H9 (cell line): ENCODE data around the gene TMEM41B. TPM values are rescaled to one million over a fixed set of nuclear protein-coding genes. Genes with fewer than 3 reads are reported as not detected.

Experiments used
- DNase-seq: peaks from one replicate; pipeline ENCODE4 v3.0.0-alpha.2; 2017
- H2AFZ ChIP-seq: one replicate; pipeline ENCODE4 v1.6.1; 2013; ENCODE audit warnings: mild to moderate bottlenecking, low read length, control low read depth, moderate library complexity
- H2AK5ac ChIP-seq: 2 replicates; pipeline ENCODE4 v1.6.1; 2013; ENCODE audit warnings: low read length, control low read depth, mixed read lengths; ENCODE audit not compliant: insufficient read length
- H2BK120ac ChIP-seq: one replicate; pipeline ENCODE4 v1.6.1; 2013; ENCODE audit warnings: low read depth, mild to moderate bottlenecking, low read length, control low read depth, inconsistent platforms; ENCODE audit not compliant: poor library complexity, severe bottlenecking
- H2BK12ac ChIP-seq: 2 replicates; pipeline ENCODE4 v1.6.1; 2013; ENCODE audit warnings: low read length, control low read depth, mixed read lengths, low read depth; ENCODE audit not compliant: insufficient read length
- H2BK15ac ChIP-seq: 2 replicates; pipeline ENCODE4 v1.6.1; 2013; ENCODE audit warnings: low read depth, low read length, control low read depth
- H2BK20ac ChIP-seq: one replicate; pipeline ENCODE4 v1.6.1; 2013; ENCODE audit warnings: low read depth, mild to moderate bottlenecking, low read length, control low read depth, inconsistent platforms; ENCODE audit not compliant: poor library complexity, severe bottlenecking
- H2BK5ac ChIP-seq: 2 replicates; pipeline ENCODE4 v1.6.1; 2013; ENCODE audit warnings: low read length, control low read depth, mixed read lengths; ENCODE audit not compliant: insufficient read length
- H3K14ac ChIP-seq: 2 replicates; pipeline ENCODE4 v1.6.1; 2013; ENCODE audit warnings: low read length, control low read depth; ENCODE audit not compliant: insufficient read depth
- H3K18ac ChIP-seq: 2 replicates; pipeline ENCODE4 v1.6.1; 2013; ENCODE audit warnings: low read depth, mild to moderate bottlenecking, mixed read lengths, low read length, control low read depth; ENCODE audit not compliant: insufficient read length
- H3K23ac ChIP-seq: 2 replicates; pipeline ENCODE4 v1.6.1; 2013; ENCODE audit warnings: low read length, control low read depth, mixed read lengths, low read depth; ENCODE audit not compliant: insufficient read length
- H3K23me2 ChIP-seq: 2 replicates; pipeline ENCODE4 v1.6.1; 2013; ENCODE audit warnings: low read depth, mild to moderate bottlenecking, mixed read lengths, low read length, control low read depth; ENCODE audit not compliant: insufficient read length, poor library complexity, severe bottlenecking
- H3K27ac ChIP-seq: 2 replicates; pipeline ENCODE4 v1.5.1; 2013; ENCODE audit warnings: low read length, control low read depth, mixed read lengths, low read depth; ENCODE audit not compliant: insufficient read length
- H3K27me3 ChIP-seq: 2 replicates; pipeline ENCODE4 v1.6.1; 2013; ENCODE audit warnings: low read length, control low read depth, inconsistent platforms; ENCODE audit not compliant: insufficient read depth
- H3K4ac ChIP-seq: 2 replicates; pipeline ENCODE4 v1.6.1; 2013; ENCODE audit warnings: low read depth, mild to moderate bottlenecking, control low read depth, inconsistent platforms, low read length, moderate library complexity
- H3K4me1 ChIP-seq: 2 replicates; pipeline ENCODE4 v1.6.1; 2013; ENCODE audit warnings: low read length, control low read depth, inconsistent platforms; ENCODE audit not compliant: insufficient read depth
- H3K4me2 ChIP-seq: 2 replicates; pipeline ENCODE4 v1.6.1; 2013; ENCODE audit warnings: low read length, control low read depth, mixed read lengths; ENCODE audit not compliant: insufficient read length, insufficient read depth
- H3K56ac ChIP-seq: 2 replicates; pipeline ENCODE4 v1.6.1; 2013; ENCODE audit warnings: low read depth, mild to moderate bottlenecking, mixed read lengths, low read length, control low read depth; ENCODE audit not compliant: insufficient read length
- H3K79me1 ChIP-seq: 2 replicates; pipeline ENCODE4 v1.6.1; 2013; ENCODE audit warnings: low read depth, mild to moderate bottlenecking, moderate library complexity, low read length, control low read depth, inconsistent platforms; ENCODE audit not compliant: insufficient read depth, poor library complexity, severe bottlenecking
- H3K79me2 ChIP-seq: 2 replicates; pipeline ENCODE4 v1.6.1; 2013; ENCODE audit warnings: low read length, control low read depth, inconsistent platforms; ENCODE audit not compliant: insufficient read depth
- H3K9ac ChIP-seq: 2 replicates; pipeline ENCODE4 v1.6.1; 2013; ENCODE audit warnings: low read length, control low read depth, mixed read lengths; ENCODE audit not compliant: insufficient read length; ENCODE audit errors: extremely low read depth
- H3K9me3 ChIP-seq: one replicate; pipeline ENCODE4 v1.6.1; 2013; ENCODE audit warnings: low read depth, low read length, inconsistent platforms; ENCODE audit not compliant: control insufficient read depth
- H3T11ph ChIP-seq: one replicate; pipeline ENCODE4 v1.6.1; 2013; ENCODE audit warnings: mild to moderate bottlenecking, low read length, control low read depth, inconsistent platforms
- H4K20me1 ChIP-seq: one replicate; pipeline ENCODE4 v1.6.1; 2013; ENCODE audit not compliant: control insufficient read depth, insufficient read length, insufficient read depth
- H4K5ac ChIP-seq: 2 replicates; pipeline ENCODE4 v1.6.1; 2013; ENCODE audit warnings: low read depth, mild to moderate bottlenecking, mixed read lengths, low read length, control low read depth; ENCODE audit not compliant: insufficient read length
- H4K8ac ChIP-seq: replicated peaks from 2 replicates; pipeline ENCODE4 v1.6.1; 2013; ENCODE audit warnings: low read length, control low read depth, mixed read lengths, low read depth; ENCODE audit not compliant: insufficient read length
- H4K91ac ChIP-seq: 2 replicates; pipeline ENCODE4 v1.6.1; 2013; ENCODE audit warnings: low read depth, mild to moderate bottlenecking, moderate library complexity, mixed read lengths, low read length, control low read depth; ENCODE audit not compliant: insufficient read length
- H3K27ac Mint-ChIP-seq, 3 experiments: 2 replicates in 2 of 3; 3 replicates in 1 of 3; pipeline ENCODE4 v1.8.0; 2020 to 2021; ENCODE audit warnings: mixed read lengths in 3 of 3, mild to moderate bottlenecking in 1 of 3, moderate library complexity in 1 of 3
- H3K27me3 Mint-ChIP-seq: 2 replicates; pipeline ENCODE4 v1.8.0; 2021; ENCODE audit warnings: low read depth, mild to moderate bottlenecking, moderate library complexity, mixed read lengths
- H3K36me3 Mint-ChIP-seq, 3 experiments: 2 replicates in 2 of 3; 3 replicates in 1 of 3; pipeline ENCODE4 v1.8.0; 2020 to 2021; ENCODE audit warnings: low read depth in 3 of 3, mixed read lengths in 3 of 3; ENCODE audit not compliant: insufficient read depth in 1 of 3
- H3K4me1 Mint-ChIP-seq, 2 experiments: 2 replicates each; pipeline ENCODE4 v1.8.0; 2020; ENCODE audit warnings: mixed read lengths in 2 of 2
- H3K4me3 Mint-ChIP-seq, 2 experiments: 2 replicates in 1 of 2; 3 replicates in 1 of 2; pipeline ENCODE4 v1.8.0; 2020 to 2021; ENCODE audit warnings: mild to moderate bottlenecking in 2 of 2, mixed read lengths in 2 of 2, moderate library complexity in 1 of 2
- H3K9me3 Mint-ChIP-seq, 2 experiments: 2 replicates in 1 of 2; 3 replicates in 1 of 2; pipeline ENCODE4 v1.8.0; 2020; ENCODE audit warnings: mild to moderate bottlenecking in 2 of 2, mixed read lengths in 2 of 2, moderate library complexity in 1 of 2
- whole genome bisulfite sequencing: extraction: QIAGEN DNeasy Blood & Tissue Kit; methylation state at CpG from one replicate; pipeline ENCODE4 v1.1.7; 2013; ENCODE audit warnings: missing lambda C conversion rate, low lambda C conversion rate, mixed read lengths; ENCODE audit not compliant: insufficient read length; ENCODE audit errors: extremely low coverage; 5-methylcytosine and 5-hydroxymethylcytosine counted together
- total RNA-seq: library from RNA; stranded (reverse); gene quantifications from 2 replicates; pipeline ENCODE4 v1.2.1, GENCODE V29; 2021
- TF ChIP-seq, protein P1 (sequence below): fragments of 200-600 bp; sonication (generic); conservative IDR thresholded peaks from 3 replicates; pipeline ENCODE4 v1.8.0; 2021; ENCODE audit warnings: antibody characterized with exemption, mild to moderate bottlenecking

TMEM41B gene
- total RNA-seq, 1 experiment from 2014 or later, result 48.7 TPM

DNA sequence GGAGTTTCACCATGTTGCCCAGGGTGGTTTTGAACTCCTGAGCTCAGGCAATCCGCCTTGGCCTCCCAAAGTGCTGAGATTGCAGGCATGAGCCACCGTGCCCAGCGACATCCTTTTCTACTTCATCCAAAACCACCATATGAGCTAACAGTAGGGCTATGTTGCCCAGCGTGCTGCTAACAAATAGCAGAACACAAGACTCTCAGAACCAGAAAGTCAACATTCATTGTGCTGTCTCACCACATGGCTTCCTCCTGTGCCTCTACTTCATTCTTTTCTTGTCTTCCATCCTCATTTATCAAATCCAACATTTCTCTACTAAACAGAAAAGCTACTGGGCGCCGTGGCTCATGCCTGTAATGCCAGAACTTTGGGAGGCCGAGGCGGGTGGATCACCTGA lies 37.2 kb downstream of the TMEM41B start:
- no CpG with 5 or more reads among the region's 8 CpGs for WGBS
- no peaks in the 10 kb centered on the region for H4K20me1 ChIP-seq
- peaks cover 13 to 20% (median 14%) of the 10 kb centered on the region in 3 experiments; a peak in 6 of 7 replicates for H3K36me3 Mint-ChIP-seq

More for the DNA sequence above, 37.2 kb downstream of the TMEM41B start:
- DNase-seq, result no peak
- H2BK12ac ChIP-seq, result no peak overlapping the region
- H4K91ac ChIP-seq, result no peak overlapping the region
- H3K23ac ChIP-seq, result no peak overlapping the region
- no peaks in the 10 kb centered on the region for H3K9me3 ChIP-seq
- no peaks in the 10 kb centered on the region for H3K79me1 ChIP-seq
- Mint-ChIP-seq H3K27ac (peak overlapping the region in 1 of 3 experiments; percentile 7; a peak in 2 of 7 replicates), H3K9me3 (no peaks in the 10 kb centered on the region), H3K4me1 (no peaks in the 10 kb centered on the region), H3K27me3 (no peaks in the 10 kb centered on the region), H3K4me3 (no peak overlapping the region)
- H3K23me2 ChIP-seq, result no peaks in the 10 kb centered on the region
- no peak overlapping the region for H3K9ac ChIP-seq
- H3K14ac ChIP-seq, result no peak overlapping the region
- H2BK20ac ChIP-seq, result no peak overlapping the region
- no peak overlapping the region for H3T11ph ChIP-seq
- H4K8ac ChIP-seq, result no peak overlapping the region
- no peak overlapping the region for H4K5ac ChIP-seq
- no peak overlapping the region for H2BK5ac ChIP-seq
- H2BK120ac ChIP-seq, result no peak overlapping the region
- H3K18ac ChIP-seq, result no peak overlapping the region
- H2BK15ac ChIP-seq, result no peak overlapping the region
- H2AK5ac ChIP-seq, result no peak overlapping the region
- no peak overlapping the region for H3K4ac ChIP-seq
- no peak overlapping the region for H2AFZ ChIP-seq
- no peak overlapping the region for H3K4me2 ChIP-seq
- H3K4me1 ChIP-seq, result no peaks in the 10 kb centered on the region
- TF ChIP-seq, protein P1, sequence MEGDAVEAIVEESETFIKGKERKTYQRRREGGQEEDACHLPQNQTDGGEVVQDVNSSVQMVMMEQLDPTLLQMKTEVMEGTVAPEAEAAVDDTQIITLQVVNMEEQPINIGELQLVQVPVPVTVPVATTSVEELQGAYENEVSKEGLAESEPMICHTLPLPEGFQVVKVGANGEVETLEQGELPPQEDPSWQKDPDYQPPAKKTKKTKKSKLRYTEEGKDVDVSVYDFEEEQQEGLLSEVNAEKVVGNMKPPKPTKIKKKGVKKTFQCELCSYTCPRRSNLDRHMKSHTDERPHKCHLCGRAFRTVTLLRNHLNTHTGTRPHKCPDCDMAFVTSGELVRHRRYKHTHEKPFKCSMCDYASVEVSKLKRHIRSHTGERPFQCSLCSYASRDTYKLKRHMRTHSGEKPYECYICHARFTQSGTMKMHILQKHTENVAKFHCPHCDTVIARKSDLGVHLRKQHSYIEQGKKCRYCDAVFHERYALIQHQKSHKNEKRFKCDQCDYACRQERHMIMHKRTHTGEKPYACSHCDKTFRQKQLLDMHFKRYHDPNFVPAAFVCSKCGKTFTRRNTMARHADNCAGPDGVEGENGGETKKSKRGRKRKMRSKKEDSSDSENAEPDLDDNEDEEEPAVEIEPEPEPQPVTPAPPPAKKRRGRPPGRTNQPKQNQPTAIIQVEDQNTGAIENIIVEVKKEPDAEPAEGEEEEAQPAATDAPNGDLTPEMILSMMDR, result no peak
- H3K79me2 ChIP-seq, result no peaks in the 10 kb centered on the region
- H3K27ac ChIP-seq, result no peak overlapping the region
- no peak overlapping the region for H3K56ac ChIP-seq
- H3K27me3 ChIP-seq, result no peaks in the 10 kb centered on the region
